DND-41 (cell line): Measurements from ENCODE around the gene SPECC1.
"Not testable (repeated sequence)": the region's sequence is repeated elsewhere in the genome, so short reads cannot be mapped to it uniquely, and the experiment has no call there.

Experiments used
- ATAC-seq: fragments of 200-7000 bp; cut with Tn5 transposase; 3 replicates; pipeline ENCODE4 v1.9.1; 2021; ENCODE audit warnings: low read depth; ENCODE audit not compliant: insufficient read depth
- DNase-seq: peaks from one replicate; pipeline ENCODE4 v3.0.0-alpha.2; 2020
- H2AFZ ChIP-seq: 2 replicates; pipeline ENCODE4 v1.6.0; 2012; ENCODE audit warnings: low read depth, low read length
- H3K27ac ChIP-seq: 2 replicates; pipeline ENCODE4 v1.5.1; 2012; ENCODE audit warnings: low read length, inconsistent platforms
- H3K27me3 ChIP-seq: fragments of 200-600 bp; sonication (generic); 2 replicates; pipeline ENCODE4 v1.6.0; 2012; ENCODE audit warnings: low read length, mild to moderate bottlenecking, inconsistent platforms; ENCODE audit not compliant: insufficient read depth, poor library complexity
- H3K36me3 ChIP-seq: 2 replicates; pipeline ENCODE4 v1.5.1; 2012; ENCODE audit warnings: low read length, inconsistent platforms; ENCODE audit not compliant: insufficient read depth
- H3K4me1 ChIP-seq: 2 replicates; pipeline ENCODE4 v1.5.1; 2012; ENCODE audit warnings: mild to moderate bottlenecking, low read length; ENCODE audit not compliant: insufficient read depth
- H3K4me2 ChIP-seq: 2 replicates; pipeline ENCODE4 v1.6.0; 2012; ENCODE audit warnings: mild to moderate bottlenecking, moderate library complexity, low read length, inconsistent platforms; ENCODE audit not compliant: insufficient read depth
- H3K4me3 ChIP-seq, 2 experiments: fragments of 200-600 bp in 1 of 2; shearing (Covaris generic) in 1 of 2; 2 replicates each; pipeline ENCODE4 v1.5.1; 2012 to 2016; ENCODE audit warnings: inconsistent platforms in 2 of 2, low read length in 2 of 2, mild to moderate bottlenecking in 2 of 2, low read depth in 1 of 2, moderate library complexity in 1 of 2
- H3K79me2 ChIP-seq: 2 replicates; pipeline ENCODE4 v1.6.0; 2012; ENCODE audit warnings: low read length, inconsistent platforms; ENCODE audit not compliant: insufficient read depth
- H3K9ac ChIP-seq: 2 replicates; pipeline ENCODE4 v1.6.0; 2012; ENCODE audit warnings: low read depth, mild to moderate bottlenecking, inconsistent platforms, low read length, moderate library complexity
- H3K9me3 ChIP-seq: 2 replicates; pipeline ENCODE4 v1.5.1; 2012; ENCODE audit warnings: low read length, moderate library complexity, mild to moderate bottlenecking, inconsistent platforms; ENCODE audit not compliant: insufficient read depth, severe bottlenecking
- H4K20me1 ChIP-seq: 2 replicates; pipeline ENCODE4 v1.6.0; 2012; ENCODE audit warnings: low read length; ENCODE audit not compliant: insufficient read depth
- CTCF ChIP-seq: IDR thresholded peaks from 2 replicates; pipeline ENCODE4 v1.5.1; 2012; ENCODE audit warnings: borderline replicate concordance, low read length, moderate library complexity, mild to moderate bottlenecking; ENCODE audit not compliant: poor library complexity, severe bottlenecking; ENCODE audit errors: extremely low read depth

The SPECC1 gene

GRCh38 chr17:20320535-20321229 lies 311.5 kb downstream of the SPECC1 start:
- not testable (repeated sequence) for H4K20me1 ChIP-seq, H3K27ac ChIP-seq, H3K9me3 ChIP-seq, H3K79me2 ChIP-seq, H3K9ac ChIP-seq, H3K27me3 ChIP-seq, H3K36me3 ChIP-seq, H3K4me3 ChIP-seq, H3K4me1 ChIP-seq, H3K4me2 ChIP-seq, H2AFZ ChIP-seq
- peak; percentile 27 for DNase-seq
- TF ChIP-seq CTCF, result peak; percentile 51
- ATAC-seq, result peak; percentile 29; the same call in 1 of the 3 replicates

GRCh38 chr17:20321357-20321756 lies 312.2 kb downstream of the SPECC1 start:
- H3K4me1 ChIP-seq, H4K20me1 ChIP-seq, DNase-seq, H3K9me3 ChIP-seq, H3K27ac ChIP-seq, H2AFZ ChIP-seq, H3K27me3 ChIP-seq, H3K9ac ChIP-seq, H3K4me2 ChIP-seq, H3K79me2 ChIP-seq, ATAC-seq, H3K36me3 ChIP-seq: not testable (repeated sequence)
- H3K4me3 ChIP-seq, result peak overlapping the region in 1 of 2 experiments; percentile 40; a peak in 1 of 4 replicates

- not testable (repeated sequence) for H3K36me3 ChIP-seq, H3K27ac ChIP-seq, ATAC-seq, DNase-seq, H3K9ac ChIP-seq, H2AFZ ChIP-seq, H3K27me3 ChIP-seq, H3K9me3 ChIP-seq, H4K20me1 ChIP-seq, H3K4me1 ChIP-seq, H3K79me2 ChIP-seq, H3K4me3 ChIP-seq, H3K4me2 ChIP-seq
These were observed 318.6 kb downstream of the SPECC1 start for GRCh38 chr17:20327739-20328138.

GRCh38 chr17:20351405-20351804 lies 342.2 kb downstream of the SPECC1 start:
- H3K27me3 ChIP-seq, DNase-seq, H3K79me2 ChIP-seq, H2AFZ ChIP-seq, ATAC-seq, H3K9me3 ChIP-seq, H3K9ac ChIP-seq, H3K27ac ChIP-seq, H3K4me3 ChIP-seq, H4K20me1 ChIP-seq, H3K36me3 ChIP-seq, H3K4me1 ChIP-seq, H3K4me2 ChIP-seq: not testable (repeated sequence)

GRCh38 chr17:20352567-20352966 lies 343.4 kb downstream of the SPECC1 start:
- H3K4me2 ChIP-seq, H3K27me3 ChIP-seq, ATAC-seq, H3K36me3 ChIP-seq, DNase-seq, H3K27ac ChIP-seq, H3K4me1 ChIP-seq, H4K20me1 ChIP-seq, H3K4me3 ChIP-seq, H3K79me2 ChIP-seq, H3K9ac ChIP-seq, H3K9me3 ChIP-seq, H2AFZ ChIP-seq: not testable (repeated sequence)

- H3K4me2 ChIP-seq, H3K4me1 ChIP-seq, H3K9me3 ChIP-seq, H3K36me3 ChIP-seq, H2AFZ ChIP-seq, DNase-seq, H3K9ac ChIP-seq, H4K20me1 ChIP-seq, ATAC-seq, H3K79me2 ChIP-seq, H3K4me3 ChIP-seq, H3K27ac ChIP-seq, H3K27me3 ChIP-seq: not testable (repeated sequence)
These were observed 354.7 kb downstream of the SPECC1 start for GRCh38 chr17:20363846-20364245.
